ENCODE results near the gene SCGB2B2.
"Not testable (repeated sequence)": the region's sequence is repeated elsewhere in the genome, so short reads cannot be mapped to it uniquely, and the experiment has no call there.

Gene SCGB2B2, protein sequence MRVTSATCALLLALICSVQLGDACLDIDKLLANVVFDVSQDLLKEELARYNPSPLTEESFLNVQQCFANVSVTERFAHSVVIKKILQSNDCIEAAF

GRCh38 chr19:34676697-34677385, at the start of gene SCGB2B2:
TSS of gene SCGB2B2 (minus strand) at chr19:34677159. CDS start at chr19:34594563, 82,596 bp downstream.
- no peak for DNase-seq (ENCODE audit: low spot score)

DNA sequence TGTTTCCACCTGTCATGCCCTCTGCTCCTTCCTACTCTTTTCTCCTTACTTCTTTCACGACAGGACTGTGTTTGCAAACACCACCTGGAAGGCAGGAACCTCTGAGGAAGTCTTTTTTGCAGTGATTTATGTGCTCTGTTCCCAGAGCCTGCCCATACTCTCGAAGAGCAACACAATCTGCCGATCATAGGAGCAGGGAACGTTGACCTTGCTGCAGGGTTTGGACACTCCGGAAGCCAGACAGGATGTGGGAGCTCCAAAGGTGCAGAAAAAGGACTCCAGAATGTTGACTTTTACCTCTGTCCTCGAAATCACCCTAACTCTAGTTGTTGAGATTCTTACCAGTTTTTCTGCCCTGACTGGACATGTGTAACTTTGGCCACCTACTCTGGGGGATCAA, 48.4 kb upstream of the SCGB2B2 start:
- no peak for DNase-seq (ENCODE audit: low spot score)

GRCh38 chr19:34722353-34722752, 45.4 kb upstream of the SCGB2B2 start:
- DNase-seq (ENCODE audit: low spot score), result no peak

GRCh38 chr19:34715357-34715756, 38.4 kb upstream of the SCGB2B2 start:
- no peak for DNase-seq (ENCODE audit: low spot score)

GRCh38 chr19:34713262-34713637, 36.3 kb upstream of the SCGB2B2 start:
- no peak for DNase-seq (ENCODE audit: low spot score)

GRCh38 chr19:34712395-34713261, 35.7 kb upstream of the SCGB2B2 start:
- peak; percentile 53 for DNase-seq (ENCODE audit: low spot score)

DNA sequence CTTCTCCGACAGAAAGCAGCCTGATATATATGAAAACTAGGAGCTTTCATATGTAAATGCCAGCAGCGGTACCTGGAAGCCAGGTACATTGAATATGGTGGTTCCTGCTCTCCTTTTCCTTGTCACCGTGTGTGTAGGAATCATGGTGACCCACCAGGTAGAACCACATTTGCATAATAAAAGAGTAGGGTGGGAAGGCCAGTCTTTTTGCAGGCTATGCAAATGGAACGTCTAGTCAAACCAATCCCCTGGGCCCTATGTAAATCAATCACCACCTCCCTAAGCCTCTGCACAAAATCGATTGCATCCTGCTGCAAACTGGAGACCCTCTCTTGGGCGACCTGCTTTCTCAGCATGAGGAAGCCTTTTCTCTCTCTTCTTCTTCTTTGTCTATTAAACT, 34.9 kb upstream of the SCGB2B2 start:
- no peak for DNase-seq (ENCODE audit: low spot score)

DNA sequence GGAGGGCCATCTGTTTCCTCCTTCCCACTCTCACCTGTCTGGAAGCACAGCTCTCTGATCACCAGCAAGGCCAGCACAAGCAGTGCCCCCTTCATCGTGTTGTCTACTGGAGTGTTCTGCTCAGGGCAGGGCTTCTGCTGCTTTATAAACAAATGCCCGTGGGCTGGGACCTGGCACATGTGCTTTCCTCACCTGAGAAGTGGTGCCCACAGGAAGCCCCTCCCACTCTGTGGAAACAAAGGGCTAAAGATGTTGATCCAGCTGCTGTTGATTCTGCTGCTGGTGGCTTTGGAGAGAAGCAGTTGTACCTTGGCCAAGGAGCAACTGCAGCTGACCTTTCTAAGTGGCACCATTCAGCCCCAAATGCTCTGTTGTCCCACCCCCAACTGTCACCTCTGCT, 30.7 kb upstream of the SCGB2B2 start:
- DNase-seq (ENCODE audit: low spot score), result no peak

DNA sequence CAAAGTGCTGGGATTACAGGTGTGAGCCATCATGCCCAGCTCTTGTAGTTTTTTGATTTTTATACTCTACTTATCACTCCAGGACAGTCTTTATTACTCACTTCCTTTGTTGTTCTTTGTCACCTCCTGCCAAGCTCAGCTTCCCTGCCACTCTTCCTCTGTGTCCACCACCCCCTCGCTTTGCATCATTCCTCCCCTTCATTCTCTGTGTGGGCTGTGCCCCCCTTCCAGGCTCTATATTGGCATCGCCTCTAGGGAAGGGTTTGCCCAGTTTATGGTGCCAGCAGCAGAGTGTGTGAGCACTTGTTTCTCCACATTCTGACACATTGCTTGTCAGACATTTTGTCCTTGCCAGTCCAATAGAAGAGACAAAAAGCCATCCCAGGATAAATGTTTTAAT, 15.6 kb upstream of the SCGB2B2 start:
- no peak for DNase-seq (ENCODE audit: low spot score)

- DNase-seq (ENCODE audit: low spot score), result no peak
Observed at GRCh38 chr19:34690372-34690771, 13.4 kb upstream of the SCGB2B2 start.

DNA sequence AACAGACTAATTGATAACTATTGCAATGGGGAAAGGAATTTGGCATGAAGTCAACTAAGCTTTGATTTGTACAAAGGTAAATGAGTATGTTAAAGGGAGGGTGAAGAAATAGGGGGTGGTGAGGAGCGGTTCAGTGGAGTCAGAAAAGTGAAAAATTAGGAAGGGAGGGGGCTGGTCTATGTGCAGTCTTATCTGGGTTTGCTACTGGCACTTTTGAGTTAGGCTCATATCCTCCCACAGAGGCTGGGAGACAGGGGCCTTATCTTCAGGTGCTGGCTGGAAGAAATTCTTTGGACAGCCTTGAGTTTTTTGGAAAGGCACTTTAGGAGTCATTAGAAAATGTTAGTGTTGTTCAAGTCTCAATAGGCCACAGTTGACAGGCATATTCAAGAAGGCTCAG, 11.6 kb upstream of the SCGB2B2 start:
- no peak for DNase-seq (ENCODE audit: low spot score)

GRCh38 chr19:34687348-34687747, 10.4 kb upstream of the SCGB2B2 start:
- no peak for DNase-seq (ENCODE audit: low spot score)

- no peak for DNase-seq (ENCODE audit: low spot score)
Observed at GRCh38 chr19:34686455-34686854, 9.5 kb upstream of the SCGB2B2 start.

DNA sequence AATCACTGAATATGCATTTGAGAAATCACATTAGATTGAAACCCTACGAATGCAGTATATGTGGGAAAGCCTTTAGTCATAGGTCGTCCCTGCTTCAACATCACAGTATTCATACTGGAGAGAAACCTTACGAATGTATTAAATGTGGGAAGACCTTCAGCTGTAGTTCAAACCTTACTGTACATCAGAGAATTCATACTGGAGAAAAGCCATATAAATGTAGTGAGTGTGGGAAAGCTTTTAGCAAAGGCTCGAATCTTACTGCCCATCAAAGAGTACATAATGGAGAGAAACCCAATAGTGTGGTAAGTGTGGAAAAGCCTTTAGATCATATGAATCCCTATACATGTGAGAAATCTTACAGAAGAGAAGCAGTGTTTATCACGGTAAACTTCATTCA, 8.3 kb upstream of the SCGB2B2 start:
- not testable (repeated sequence) for DNase-seq (ENCODE audit: low spot score)

DNA sequence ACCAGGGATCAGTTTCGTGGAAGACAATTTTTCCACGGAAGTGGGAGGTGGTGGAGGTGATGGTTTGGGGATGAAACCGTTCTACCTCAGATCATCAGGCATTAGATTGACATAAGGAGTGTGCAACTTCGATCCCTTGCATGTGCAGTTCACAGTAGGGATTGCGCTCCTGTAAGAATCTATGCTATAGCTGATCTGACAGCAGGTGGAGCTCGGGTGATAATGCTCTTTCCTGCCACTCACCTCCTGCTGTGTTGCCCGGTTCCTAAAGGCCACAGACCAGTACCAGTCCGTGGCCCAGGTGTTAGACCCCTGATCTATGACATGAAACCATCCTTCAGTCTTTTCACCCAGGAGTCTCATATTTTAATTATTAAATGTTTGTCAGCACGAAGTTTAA, 4.5 kb upstream of the SCGB2B2 start:
- no peak for DNase-seq (ENCODE audit: low spot score)

GRCh38 chr19:34678421-34678820, 1.5 kb upstream of the SCGB2B2 start:
- DNase-seq (ENCODE audit: low spot score), result no peak

DNA sequence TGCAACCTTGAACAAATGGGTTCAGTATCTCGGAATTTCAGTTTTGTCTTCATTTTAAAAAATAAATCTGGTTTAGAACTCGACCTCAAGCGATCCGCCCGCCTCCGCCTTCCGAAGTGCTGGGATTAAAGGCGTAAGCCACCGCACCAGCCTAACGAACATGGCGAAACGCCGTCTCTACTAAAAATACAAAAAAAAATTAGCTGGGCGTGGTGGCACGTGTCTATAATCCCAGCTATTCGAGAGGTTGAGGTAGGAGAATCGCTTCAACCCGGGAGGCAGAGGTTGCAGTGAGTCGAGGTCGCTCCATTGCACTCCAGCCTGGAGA, 1.1 kb upstream of the SCGB2B2 start:
- DNase-seq (ENCODE audit: low spot score), result no peak

DNA sequence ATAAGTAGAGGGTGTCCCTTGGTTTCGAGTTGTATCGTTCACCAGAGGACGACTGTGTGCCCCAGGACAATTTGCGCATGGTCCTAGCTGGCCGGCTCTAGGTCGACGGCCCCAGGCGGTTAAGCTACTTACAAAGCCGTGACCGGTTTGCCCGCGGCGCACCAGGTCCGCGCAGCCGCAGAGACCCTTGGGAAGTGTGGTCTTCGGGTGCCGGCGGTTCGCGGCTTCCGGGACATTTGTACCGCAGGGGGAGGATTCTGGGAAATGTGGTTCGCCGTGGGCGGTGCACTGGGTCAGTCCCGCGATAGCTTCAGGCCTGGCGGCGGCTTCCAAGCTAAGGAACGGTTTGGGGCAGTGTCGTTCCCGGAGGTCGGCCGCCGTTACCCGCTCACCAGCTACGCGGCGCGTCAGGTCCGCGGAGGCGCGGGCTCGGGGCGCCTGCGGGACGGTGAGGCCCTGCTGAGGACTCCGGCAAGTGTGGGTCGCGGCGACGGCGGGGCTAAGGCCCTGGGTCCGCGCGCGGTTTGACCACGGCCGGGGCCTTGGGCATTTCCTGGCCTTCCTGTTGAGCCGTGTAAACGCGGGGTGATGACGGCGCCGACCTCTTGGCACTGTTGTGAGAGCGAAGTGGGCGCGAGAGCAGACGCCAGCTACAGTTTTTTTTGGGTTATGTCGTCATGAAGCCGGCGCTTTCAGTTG, 576 bp upstream of the SCGB2B2 start, which contains the start of gene ZNF302:
Gene ZNF302, plus strand, starts transcription at position 293 of the 699 bp plus-strand sequence. CDS start 1,127 bp downstream, outside the sequence.
- DNase-seq (ENCODE audit: low spot score), result peak; percentile 92

- no peak for DNase-seq (ENCODE audit: low spot score)
Observed at GRCh38 chr19:34675919-34676318, 1.0 kb downstream of the SCGB2B2 start.

DNA sequence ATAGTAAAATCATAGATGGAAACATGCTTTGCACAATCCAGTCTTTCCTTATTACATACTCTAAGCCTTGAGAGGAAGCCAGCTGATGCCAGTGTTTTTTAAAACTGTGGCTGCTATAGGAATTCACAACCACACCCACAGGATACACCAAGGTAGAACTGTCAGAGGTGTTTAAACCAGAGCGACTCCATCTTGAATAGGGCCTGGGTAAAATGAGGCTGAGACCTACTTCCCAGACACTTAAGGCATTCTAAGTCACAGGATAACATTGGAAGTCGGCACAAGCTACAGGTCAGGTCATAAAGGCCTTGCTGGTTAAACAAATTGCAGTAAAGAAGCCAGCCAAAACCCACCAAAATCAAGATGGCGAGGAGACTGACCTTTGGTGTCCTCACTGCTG, 1.7 kb downstream of the SCGB2B2 start:
- no peak for DNase-seq (ENCODE audit: low spot score)

DNA sequence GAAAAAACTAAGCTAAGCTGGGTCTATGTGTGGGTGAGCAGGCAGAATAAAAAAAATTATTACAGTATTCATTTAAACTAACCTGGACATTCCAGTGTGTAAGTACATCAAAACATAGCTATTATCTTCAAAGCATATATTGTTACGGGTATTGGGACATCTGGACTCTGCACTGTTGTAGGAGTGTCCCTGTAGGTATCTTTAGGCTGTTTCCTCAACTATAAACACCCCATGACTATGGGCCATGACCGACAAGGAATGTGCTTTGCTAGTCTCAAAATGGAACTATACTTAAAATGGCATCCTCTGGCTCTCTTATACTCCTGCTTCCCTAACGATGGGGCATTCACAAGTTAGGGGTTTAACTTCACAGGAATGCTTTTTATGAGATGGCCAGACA, 3.4 kb downstream of the SCGB2B2 start:
- no peak for DNase-seq (ENCODE audit: low spot score)

DNA sequence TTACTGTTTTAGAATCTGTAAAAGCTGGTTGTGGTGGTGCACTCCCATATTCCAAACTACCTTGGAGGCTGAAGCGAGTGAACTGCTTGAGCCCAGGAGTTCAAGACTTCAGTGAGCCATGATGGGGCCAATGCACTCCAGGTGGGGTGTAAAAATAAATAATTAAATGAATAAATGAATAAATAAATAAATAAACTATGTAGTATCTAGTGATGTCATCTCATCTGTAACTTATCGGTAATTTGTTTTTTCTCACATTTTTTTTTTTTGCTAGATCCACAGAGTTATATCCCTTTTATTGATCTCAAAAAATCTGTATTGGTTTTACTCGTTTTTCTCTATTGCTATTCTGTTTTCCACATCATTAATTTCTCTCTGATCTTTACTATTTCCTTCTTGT, 5.0 kb downstream of the SCGB2B2 start:
- no peak for DNase-seq (ENCODE audit: low spot score)

- DNase-seq (ENCODE audit: low spot score), result no peak
Observed at GRCh38 chr19:34669305-34669704, 7.7 kb downstream of the SCGB2B2 start.

Measured in germinal center (tissue), 1 donor.